HG02970 (cell line): ENCODE data around the gene KCNQ1.

ENCODE experiments used
- ATAC-seq: cut with Tn5 transposase; IDR thresholded peaks from one replicate; pipeline ENCODE4 v1.9.1; 2021; ENCODE audit warnings: mild to moderate bottlenecking, moderate library complexity, moderate number of reproducible peaks; ENCODE audit not compliant: unreplicated experiment, low FRiP score

The KCNQ1 gene

DNA sequence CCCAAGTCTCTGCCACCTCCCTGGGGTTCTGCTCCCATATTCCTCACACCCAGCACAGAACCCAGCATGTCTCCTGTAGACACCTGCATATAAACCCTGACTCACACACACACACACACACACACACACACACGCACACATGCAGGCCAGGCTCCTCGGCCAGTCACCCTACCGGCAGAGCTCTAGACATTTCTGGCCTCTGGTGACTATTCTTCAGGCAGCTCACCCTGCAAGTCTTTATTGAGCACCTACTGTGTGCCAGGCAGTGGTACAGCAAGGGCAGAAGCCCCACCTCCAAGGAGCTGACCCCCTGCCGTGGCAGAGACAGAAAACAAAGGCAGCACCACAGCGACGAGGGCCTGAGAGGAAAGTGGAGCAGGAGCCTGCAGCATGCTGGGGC, 390.5 kb downstream of the KCNQ1 start:
- no peak for ATAC-seq

DNA sequence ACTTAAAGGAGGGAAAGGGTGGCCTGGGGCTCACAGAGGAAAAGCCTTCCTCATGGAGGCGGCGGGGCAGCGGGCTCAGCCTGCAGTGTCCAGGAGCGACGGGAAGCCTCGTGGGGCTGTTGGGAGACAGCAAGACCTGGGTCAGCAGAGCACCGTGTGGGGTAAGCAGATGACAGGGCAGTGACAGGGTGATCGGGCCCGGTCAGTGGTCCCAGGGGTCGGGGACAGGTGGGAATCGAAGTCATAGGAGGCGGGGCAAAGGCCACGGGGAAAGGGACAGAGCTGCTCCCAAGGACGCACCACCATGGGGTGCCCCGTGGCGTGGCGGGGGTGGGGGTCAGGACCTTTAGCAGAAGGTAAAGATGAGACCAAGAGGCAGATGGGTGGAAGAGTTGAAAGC, 390.9 kb downstream of the KCNQ1 start:
- ATAC-seq, result no peak

DNA sequence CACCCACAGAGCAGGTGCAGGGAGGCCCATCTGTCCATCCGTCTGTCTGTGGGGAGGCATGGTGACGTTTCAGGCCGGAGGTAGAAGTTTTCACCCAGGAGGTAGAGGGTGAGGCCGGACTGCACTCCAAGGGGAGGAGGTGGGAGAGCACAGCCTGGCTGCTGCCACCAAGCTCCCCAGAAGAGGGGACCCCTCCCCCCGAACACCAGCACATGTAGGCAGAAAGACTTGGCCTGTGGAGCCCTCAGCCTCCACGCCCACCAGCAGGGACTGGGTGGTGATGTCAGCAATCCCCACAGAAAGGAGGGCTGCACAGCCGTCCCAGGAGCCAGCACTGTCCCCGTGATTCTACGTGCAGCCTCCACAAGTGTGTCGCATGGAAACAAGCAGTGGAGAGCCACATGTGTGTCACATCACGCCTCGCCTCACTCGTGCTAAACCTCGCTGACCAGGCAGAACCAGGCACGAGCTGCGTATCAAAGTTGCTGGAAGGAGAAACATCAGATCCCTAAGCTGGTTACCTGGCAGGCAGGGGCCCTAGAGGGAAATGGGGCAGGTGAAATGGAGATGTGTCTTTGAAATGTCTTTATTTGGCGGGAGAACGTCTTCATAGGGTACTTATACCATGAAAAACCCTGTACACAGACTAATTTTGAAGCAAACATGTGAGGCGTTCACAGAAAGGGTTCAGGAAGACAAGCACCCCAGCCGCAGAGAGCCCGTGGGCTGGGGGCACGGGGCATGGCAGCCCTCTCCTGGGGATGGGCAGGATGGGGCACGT, 391.7 kb downstream of the KCNQ1 start:
- no peak for ATAC-seq

DNA sequence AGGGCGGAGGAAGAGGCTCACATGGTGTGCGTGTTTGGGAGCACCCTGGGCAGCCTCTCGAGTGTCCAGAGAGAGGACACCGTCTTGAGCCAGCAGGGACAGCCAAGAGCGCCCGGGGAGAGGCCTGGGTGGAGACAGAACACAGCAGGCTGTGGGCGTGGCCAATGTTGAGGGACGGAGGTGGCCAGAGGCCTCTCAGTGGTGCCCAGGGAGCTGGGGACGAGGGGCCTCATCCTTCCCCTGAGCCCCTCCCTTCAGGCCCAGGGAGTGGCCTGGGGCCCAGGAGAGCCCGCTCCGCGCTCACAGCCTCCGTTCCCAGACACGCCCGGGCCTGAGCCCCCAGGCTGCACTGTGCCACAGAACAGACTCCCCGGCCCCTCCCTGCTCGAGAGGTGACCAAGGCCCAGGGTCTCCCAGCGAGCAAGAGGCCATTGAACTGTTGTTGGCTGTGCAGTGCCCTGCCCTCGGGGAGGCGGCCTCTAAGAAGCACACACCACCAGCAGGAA, 392.3 kb downstream of the KCNQ1 start:
- no peak for ATAC-seq

DNA sequence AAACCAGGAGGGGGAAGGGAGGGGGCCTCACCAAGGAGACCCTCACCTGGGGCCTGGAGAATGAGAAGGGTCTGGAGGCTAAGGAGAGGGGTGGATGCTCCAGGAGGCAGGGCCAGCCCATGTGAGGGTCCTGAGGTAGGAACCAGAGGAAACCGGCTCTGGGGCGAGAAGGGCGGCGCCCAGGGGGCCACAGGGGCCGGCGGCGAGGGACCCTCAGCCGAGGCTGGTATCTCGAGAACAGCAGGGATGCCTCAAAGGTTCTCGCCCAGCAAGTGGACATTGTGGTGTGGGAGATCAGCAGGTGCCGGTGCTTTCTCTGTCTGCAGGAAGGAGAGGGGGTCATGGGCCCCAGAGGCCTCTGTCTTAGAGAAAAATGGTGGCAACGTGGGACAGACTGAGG, 392.8 kb downstream of the KCNQ1 start:
- no peak for ATAC-seq

DNA sequence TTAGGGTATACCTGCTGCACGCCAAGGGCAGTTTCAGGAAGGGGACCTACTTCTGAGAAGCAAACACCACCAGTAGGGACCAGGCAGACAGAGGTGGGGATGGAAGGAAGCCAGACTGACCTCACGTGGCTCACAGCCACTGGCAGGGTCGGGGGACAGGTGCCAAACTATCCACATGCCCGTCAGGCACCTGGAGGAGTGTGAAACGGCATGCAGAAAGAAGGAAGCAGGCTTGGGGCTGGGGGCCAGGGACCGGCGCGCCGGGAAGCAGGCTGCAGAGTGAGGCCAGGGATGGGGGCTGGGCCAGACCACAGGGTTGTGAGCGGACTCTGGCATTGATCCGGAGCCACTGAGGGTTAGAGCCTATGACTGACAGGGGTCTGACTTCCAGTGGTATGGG, 393.3 kb downstream of the KCNQ1 start:
- no peak for ATAC-seq

DNA sequence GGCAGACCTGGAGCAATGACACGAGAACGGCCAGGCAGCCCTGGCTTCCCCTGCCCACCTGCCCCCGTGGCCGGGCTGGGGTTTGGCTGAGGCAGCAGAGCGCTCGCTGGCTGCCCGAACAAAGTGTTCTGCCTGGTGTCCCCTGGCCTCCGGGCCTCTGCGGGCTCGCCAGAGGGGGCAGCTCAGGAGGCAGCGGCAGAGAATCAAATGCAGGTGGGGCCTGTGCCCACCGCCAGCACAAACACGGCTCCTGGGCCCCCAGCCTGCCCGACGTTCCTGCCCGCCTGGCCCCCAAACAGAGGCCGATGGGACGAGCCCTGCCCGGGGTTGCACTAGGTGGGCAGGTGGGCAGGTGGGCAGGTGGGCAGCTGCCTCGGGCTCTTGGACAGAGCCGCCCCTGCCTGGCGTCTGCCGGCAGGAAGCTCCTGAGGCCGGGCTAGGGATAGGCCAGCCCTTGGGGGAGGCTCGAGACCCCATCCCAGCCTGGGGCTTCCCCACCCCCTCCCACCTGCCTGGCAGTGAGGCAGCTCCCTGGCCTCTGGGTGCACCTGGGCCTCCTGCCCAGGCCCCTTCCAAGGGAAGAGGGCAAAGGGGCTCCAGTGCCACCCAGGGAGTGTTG, 394.0 kb downstream of the KCNQ1 start:
- no peak for ATAC-seq

DNA sequence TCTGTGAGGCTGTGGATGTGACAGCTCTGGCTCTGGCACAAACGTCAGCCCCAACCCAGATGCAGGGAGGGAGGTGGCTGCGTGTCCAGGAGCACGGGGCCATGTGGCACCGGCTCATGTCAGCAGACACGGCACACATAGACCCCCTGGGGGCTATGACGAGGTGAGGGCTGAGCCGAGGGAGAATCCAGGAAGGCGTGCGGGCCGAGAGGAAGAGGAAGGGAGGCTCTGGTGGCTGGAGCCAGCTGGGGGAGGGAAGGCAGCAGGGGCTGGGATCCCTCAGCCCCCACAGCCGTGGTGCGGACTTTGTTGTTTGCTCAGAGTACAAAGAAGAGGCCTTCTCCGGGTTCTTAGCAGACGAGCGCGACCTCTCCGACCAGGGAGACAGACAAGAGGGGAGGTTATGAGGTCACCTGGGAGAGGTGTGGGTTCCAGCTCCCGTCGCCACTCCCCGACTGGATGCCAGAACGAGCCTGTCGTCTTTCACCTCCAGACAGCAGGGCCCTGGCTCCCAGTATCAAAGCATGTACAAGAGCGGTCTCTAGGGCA, 394.7 kb downstream of the KCNQ1 start:
- ATAC-seq, result no peak

DNA sequence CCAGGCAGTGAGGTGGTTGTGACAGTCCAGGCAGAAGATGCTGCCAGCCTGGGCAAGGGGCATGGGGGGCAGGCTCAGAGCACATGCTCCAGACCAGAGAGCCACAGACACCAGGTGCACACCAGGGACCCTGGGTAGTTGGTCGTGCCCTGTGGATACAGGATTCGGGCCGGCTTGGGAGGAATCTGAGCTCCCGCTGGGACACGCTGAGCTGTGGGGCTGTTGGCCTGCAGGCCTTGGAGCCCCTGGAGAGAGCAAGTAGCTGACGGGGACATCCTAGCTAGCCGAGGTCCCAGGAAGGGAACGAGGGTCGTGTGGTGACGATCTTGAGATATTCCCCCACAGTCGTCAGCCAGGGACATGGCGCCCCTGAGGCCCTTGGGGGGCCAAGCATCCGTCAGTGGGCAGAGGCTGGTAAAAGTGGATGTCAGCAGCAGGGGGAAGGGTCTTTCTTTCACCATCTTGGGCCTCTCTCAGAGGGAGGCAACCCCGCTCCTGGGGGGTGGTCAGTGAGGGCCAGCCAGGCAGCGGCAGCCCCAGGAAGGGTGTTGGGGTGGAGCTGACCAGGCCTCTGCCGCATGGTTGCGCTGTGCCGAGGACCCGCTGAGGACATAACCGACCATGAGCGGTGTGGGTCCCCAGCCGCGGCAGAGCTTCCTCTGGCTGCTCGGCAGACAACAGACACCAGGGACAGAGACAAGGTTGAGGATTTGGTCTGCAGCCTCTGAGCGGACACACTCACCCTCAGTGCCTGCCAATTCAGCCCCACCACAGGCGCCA, 396.8 kb downstream of the KCNQ1 start:
- ATAC-seq, result no peak

DNA sequence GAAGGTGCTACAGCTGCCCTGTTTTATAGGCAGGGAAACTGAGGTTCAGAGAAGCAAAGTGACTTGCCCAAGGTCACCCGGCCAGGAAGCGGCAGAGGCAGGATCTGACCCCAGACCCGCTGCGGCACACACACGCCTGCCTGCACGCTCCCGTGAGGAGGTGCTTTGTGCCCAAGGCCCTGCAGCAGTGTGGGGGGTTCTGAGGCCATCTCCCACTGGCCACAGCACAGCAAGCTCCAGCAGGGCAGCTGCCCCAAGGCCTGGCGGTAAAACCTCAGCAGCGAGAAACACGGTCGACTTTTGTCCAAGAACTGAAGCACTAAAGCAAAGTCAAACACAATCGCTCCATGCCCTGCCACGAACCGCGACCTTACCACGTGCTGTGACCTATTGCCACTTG, 398.1 kb downstream of the KCNQ1 start:
- ATAC-seq, result no peak

DNA sequence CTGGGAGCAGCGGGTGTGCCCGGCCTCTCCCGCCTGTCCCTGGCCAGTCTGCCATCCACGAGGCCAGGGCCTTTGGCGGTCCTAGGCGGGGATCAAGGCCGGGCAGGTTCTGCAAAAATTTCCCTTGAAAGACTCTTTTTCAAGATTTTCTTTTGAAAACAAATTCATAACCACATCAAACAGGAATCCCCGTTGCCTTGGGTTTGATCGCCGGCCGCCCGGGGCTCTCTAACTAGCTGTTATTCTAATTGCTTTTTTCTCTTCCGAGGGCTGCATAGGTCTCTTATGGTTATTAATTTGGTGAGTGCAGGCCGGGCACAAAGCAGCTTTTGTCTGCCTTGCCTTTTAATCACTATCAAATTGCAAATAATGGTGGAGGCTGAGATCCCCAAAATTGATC, 398.7 kb downstream of the KCNQ1 start:
- no peak for ATAC-seq

DNA sequence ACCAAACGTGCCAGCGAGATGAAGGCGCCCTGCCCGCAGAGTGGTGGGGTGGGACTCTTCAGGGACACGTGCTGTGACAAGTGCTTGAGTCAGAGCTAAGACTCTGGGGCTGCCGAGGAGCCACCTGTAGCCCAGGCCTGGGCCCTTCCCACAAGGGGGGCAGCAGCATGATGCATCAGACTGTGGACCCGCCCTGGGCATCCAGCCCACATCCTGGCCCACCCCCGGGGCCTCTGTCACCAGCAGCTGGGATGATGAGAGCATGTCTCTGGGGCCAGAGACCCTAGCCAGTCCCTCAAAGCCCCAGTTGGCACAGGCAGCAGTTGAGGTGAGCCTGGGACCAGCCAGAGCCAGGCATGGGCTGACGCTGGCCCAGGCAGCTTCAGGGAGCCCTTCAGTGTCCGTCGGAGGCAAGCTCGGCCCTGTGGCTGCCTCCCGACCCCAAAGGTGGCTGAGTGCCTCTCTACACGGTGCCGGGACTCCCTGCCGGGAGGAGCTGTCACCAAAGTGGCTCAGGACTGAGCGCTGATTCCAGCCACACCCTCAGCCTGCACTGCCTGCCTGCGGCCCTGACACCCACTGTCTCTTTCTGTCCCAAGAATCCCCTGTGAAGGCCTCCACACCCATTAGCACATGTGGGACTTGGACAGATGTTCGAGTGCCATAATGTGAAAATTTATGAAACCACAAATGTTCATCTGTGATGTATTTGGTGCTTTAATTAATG, 399.5 kb downstream of the KCNQ1 start:
- ATAC-seq, result no peak

DNA sequence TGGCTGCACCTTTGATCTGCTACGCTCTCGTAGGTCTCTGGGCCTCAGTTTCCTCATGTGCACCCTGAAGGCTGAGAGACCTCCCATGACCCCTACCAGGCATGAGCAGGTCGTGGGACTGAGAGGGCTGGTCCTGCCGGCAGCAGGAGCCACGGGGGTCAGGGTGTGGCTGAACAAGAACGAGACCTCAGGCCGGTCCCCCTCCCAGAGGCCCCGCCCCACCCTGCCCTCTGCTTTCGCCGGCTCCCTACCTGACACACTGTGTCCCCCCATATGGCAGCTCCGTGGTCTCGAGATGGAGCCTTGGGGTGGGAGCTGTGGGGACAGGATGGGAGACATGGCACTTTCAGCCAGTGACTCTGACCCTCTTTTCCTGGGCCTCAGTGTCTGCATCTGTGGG, 400.2 kb downstream of the KCNQ1 start:
- no peak for ATAC-seq

DNA sequence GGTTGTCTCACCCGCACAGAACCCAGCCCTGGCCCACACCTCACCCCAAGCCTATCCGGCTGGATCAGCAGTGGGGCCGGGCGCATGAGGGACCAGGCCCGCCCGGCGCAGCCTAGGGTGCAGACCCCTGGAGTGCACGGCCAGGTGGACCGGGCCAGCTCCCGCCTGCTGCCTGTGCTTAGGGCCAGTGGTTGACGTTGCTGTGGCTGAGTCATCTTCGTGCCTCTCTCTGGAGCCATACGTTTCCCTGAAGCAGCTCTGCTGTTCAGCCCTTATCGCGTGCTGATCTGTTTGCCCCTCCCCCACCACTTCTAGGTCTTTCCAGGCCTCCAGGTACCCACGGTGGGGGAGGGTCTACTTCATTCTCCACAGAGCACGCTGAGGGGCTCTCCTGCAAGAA, 401.2 kb downstream of the KCNQ1 start:
- ATAC-seq, result no peak

DNA sequence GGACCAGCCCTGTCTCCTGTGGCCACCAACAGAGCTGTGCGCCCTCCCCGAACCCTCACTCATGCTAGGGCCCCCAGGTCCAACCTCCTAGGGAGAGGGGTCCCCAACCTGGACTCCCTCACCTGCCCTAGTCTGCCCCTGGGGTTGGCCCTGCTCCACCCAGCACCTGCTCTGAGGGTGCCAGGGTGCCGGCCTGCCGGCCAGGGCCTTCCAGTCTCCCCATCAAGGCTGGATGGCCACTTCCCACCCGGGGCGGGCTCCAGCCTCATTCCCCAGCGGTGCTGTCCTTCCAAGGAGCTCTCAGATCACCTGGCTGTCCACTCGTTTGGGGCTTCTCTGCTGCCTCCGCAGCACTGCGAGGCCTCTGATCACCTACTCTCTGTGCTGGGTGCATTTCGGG, 401.7 kb downstream of the KCNQ1 start:
- no peak for ATAC-seq

DNA sequence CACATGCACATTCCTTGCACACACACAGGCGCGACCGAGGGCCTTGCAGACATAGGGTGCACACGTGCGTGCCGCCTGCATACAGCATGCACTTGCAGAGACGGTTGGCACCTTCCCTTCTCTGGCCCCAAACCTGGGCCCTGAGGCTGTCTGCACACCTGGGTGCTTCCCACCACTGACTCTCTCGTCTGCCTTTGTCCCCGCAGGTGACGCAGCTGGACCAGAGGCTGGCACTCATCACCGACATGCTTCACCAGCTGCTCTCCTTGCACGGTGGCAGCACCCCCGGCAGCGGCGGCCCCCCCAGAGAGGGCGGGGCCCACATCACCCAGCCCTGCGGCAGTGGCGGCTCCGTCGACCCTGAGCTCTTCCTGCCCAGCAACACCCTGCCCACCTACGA, 402.8 kb downstream of the KCNQ1 start:
- ATAC-seq, result no peak

DNA sequence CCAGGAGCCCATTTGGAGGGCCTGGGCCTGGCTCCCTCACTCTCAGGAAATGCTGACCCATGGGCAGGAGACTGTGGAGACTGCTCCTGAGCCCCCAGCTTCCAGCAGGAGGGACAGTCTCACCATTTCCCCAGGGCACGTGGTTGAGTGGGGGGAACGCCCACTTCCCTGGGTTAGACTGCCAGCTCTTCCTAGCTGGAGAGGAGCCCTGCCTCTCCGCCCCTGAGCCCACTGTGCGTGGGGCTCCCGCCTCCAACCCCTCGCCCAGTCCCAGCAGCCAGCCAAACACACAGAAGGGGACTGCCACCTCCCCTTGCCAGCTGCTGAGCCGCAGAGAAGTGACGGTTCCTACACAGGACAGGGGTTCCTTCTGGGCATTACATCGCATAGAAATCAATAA, 403.7 kb downstream of the KCNQ1 start:
- ATAC-seq, result no peak

DNA sequence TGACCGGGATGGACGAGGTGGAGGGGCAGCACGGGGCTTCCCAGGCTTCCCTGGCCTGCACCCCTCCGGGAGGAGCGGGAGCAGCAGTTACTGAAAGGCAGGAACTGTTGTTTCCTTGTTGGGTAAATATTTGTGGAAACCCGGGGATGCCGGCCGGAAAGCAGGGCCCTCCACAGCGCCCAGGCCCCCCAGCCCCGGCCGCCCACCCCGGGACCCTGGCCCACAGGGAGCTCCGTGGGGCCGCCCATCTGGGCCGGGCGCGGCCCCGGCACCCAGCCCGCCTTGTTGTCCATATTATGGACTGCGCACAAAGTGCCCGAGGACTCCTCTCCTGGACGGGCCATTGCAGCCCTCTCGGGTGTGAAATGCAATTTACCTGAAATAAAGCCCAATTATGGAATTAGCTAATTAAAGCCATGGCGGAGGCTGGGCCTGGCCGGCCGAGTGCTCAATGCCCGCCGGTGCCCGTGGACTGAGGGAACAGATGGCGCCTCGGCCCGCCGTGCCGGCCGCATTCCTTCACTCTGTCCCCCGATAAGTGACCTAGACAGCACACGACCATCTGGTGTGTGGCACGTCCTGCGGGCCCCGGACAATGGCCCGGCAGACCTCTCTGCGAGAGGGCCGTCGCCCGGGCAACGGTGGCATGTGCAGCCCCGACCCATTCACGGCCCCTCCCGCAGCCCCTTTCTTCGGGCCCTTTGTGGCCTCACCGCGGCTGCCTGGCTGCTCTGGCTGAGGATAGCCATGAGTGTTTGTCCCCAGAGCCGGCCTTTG, 405.4 kb downstream of the KCNQ1 start:
- ATAC-seq, result no peak

DNA sequence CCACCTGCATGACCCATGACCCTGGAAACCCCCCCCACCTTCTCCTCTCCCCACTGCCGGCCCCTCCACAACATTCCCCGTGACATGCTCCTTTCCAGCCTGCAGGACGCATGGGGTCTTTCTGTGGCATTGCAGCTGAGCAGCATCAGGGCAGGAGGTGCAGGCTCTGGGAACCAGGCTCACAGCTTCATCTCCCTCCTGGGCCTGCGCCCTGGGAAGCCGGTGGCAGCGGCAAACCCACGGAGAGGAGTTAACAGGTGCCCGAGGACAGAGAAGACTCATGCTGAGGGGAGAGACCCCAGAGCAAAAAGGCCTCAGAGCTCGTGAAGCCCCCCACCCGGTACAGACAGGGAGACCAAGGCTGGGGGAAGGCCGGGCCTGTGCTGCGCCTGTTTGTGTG, 408.6 kb downstream of the KCNQ1 start:
- ATAC-seq, result no peak
